Heart left ventricle (tissue), 13 donors: ENCODE data around the gene GDPD4.

Experiments
- POLR2A ChIP-seq, 2 donors: fragments of 450-650 bp; IDR thresholded peaks; one replicate each; pipeline ENCODE4 v1.6.1; 2017; ENCODE audit warnings: antibody characterized with exemption in 2 of 2, mild to moderate bottlenecking in 2 of 2, moderate library complexity in 2 of 2
- TF ChIP-seq, protein P1 (sequence below), 12 donors: fragments of 200-600 bp; sonication (generic) in 4 of 12; IDR thresholded peaks; one replicate each; pipeline versions ENCODE4 v1.5.0 to v1.8.0; 2018 to 2022; ENCODE audit warnings: antibody characterized with exemption in 12 of 12, mild to moderate bottlenecking in 5 of 12
- donor health status: ischemic (EF 13 %, LVEDD 7.1; RV severe dilation, severe dysfunction).
- donor health status: DM: no; HTN: yes; CAD: no.
- donor health status: DM: no; HTN: no; CAD: no.
- donor health status: ischemic (EF 25% LVEDD 6.9; RV normal size, moderate dysfunction).
- donor health status: ischemic (EF 25% LVEDD 5.7; RV mildly dilated, moderate dysfunction).
- donor health status: ischemic (EF 35%, LVEDD 5.7; RV mildly dilated, moderate dysfunction).
- donor health status: nonischemic (EF 11% LVEDD 7.7; RV severe dilation, severe dysfunction).
- donor health status: DM: yes; HTN: yes; CAD: no.
- donor health status: PGD.
- donor health status: ischemic (EF 29% LVEDD 5.4; RV normal size, mild dysfunction).
- donor health status: nonischemic (EF 23%, LVEDD 6.1; RV moderate dilation, normal function).

DNA sequence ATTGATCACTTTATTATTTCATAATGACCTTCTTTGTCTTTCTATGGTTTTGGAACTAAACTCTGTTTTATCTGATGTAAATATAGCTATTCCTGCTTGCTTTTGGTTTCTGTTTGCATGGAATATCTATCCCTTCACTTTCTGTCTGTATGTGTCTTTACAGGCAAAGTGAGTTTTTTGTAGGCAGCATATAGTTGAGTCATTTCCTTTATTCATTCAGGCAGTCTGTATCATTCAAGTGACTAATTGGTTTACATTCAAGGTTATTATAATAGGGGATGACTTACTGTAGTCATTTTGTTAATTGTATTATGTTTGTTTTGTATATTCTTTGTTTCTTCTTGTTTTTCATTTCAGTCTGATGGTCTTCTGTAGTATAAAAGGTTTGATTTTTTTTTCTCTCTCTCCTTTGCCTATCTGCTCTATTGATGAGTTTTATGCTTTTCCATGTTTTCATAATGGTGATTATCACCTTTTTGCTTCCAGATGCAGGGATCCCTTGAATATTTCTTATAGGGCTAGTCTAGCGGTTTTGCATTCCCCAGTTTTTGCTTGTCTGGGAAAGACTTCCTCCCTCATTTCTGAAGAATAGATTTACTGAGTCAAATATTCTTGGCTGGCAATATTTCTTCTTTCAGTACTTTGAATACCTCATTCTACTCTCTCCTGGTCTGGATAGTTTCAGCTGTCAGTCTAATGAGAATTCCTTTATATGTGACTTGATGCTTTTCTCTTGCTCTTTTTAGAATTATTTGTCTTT, 50.4 kb downstream of the GDPD4 start:
- TF ChIP-seq, protein P1, sequence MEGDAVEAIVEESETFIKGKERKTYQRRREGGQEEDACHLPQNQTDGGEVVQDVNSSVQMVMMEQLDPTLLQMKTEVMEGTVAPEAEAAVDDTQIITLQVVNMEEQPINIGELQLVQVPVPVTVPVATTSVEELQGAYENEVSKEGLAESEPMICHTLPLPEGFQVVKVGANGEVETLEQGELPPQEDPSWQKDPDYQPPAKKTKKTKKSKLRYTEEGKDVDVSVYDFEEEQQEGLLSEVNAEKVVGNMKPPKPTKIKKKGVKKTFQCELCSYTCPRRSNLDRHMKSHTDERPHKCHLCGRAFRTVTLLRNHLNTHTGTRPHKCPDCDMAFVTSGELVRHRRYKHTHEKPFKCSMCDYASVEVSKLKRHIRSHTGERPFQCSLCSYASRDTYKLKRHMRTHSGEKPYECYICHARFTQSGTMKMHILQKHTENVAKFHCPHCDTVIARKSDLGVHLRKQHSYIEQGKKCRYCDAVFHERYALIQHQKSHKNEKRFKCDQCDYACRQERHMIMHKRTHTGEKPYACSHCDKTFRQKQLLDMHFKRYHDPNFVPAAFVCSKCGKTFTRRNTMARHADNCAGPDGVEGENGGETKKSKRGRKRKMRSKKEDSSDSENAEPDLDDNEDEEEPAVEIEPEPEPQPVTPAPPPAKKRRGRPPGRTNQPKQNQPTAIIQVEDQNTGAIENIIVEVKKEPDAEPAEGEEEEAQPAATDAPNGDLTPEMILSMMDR (IDR thresholded peaks at IDR 0.05), result no peak
- no peak for TF ChIP-seq POLR2A (IDR thresholded peaks at IDR 0.05)
